HFF-Myc (cell line): ENCODE data around the gene KAZN.
"Not testable (repeated sequence)": the region's sequence is repeated elsewhere in the genome, so short reads cannot be mapped to it uniquely, and the experiment has no call there.

Source experiments
- DNase-seq: peaks from one replicate; pipeline ENCODE4 v3.0.0-alpha.2; 2011; ENCODE audit warnings: low read depth; ENCODE audit errors: extremely low read depth
- H3K4me3 ChIP-seq: replicated peaks from 2 replicates; pipeline ENCODE4 v1.5.1; 2011; ENCODE audit warnings: low read depth, mild to moderate bottlenecking, control low read depth, low read length
- CTCF ChIP-seq: IDR thresholded peaks from 2 replicates; pipeline ENCODE4 v1.5.1; 2012; ENCODE audit warnings: mild to moderate bottlenecking, low read depth, low read length, control low read depth; ENCODE audit errors: missing control alignments

Gene KAZN

GRCh38 chr1:14571810-14572767, 26.4 kb upstream of the KAZN start:
- peak; percentile 16 for TF ChIP-seq CTCF
- H3K4me3 ChIP-seq = no peak overlapping the region
- no peak for DNase-seq

DNA sequence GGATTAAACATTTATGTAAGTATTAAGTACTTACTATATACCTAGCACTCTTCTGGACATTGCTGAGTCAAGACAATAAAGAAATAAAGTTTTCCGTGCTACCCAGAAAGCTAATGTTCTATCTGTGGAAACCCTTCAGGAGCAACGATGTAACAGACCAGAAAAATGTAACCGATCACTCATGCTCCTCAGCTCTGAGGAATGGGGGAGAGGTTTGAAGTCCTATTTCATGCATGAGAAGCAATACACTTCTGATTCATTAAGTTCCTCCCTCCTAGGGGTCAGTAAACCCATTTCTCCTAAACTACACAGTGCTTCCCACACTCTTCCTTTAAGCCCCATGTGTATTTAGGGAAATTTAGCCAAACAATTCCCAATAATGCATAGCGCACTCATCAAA, 25.6 kb upstream of the KAZN start:
- TF ChIP-seq CTCF = no peak
- no peak for DNase-seq
- H3K4me3 ChIP-seq = no peak overlapping the region

- no peak for TF ChIP-seq CTCF
- no peak for DNase-seq
Measured at GRCh38 chr1:14576155-14576554, 22.3 kb upstream of the KAZN start.

GRCh38 chr1:14577261-14577660, 21.2 kb upstream of the KAZN start:
- no peak for TF ChIP-seq CTCF
- H3K4me3 ChIP-seq = no peak overlapping the region
- DNase-seq = no peak

More at GRCh38 chr1:14576155-14576554, 22.3 kb upstream of the KAZN start:
- no peak overlapping the region for H3K4me3 ChIP-seq

GRCh38 chr1:14578156-14578555, 20.3 kb upstream of the KAZN start:
- TF ChIP-seq CTCF = no peak
- no peak overlapping the region for H3K4me3 ChIP-seq
- DNase-seq = no peak

DNA sequence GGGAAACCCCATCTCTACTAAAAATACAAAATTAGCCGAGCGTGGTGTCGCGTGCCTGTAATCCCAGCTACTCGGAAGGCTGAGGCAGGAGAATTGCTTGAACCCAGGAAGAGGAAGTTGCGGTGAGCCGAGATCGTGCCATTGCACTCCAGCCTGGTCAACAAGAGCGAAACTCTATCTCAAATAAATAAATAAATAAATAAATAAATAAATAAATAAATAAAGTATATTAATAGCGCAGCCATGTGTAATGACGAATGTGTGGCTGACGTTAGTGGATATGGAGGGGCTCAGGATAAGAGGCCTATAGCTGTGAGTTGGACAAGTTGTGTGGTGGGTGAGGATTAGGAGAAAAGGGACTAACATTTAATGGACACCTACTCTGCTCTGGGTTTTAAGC, 18.2 kb upstream of the KAZN start:
- DNase-seq, H3K4me3 ChIP-seq: not testable (repeated sequence)

DNA sequence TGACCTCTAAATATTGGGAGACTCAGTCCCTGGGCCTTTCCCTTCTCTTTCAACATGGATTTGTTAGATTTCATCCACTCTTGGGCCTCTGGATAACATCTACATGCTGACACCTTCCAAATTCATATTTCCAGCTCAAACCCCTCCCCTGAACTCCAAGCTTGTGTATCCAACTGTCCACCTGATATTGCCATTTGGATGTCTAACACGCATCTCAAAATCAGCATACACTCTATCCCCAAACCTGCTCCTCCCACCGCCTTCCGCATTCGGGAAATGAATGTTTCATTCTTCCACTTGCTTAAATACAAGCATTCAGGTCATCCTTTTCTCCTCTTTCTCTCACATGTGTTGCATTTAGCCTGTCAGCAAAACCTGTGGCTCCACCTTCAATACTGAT, 17.5 kb upstream of the KAZN start:
- no peak for DNase-seq
- TF ChIP-seq CTCF = no peak
- H3K4me3 ChIP-seq = no peak overlapping the region
